ENCODE results near the gene LDLRAD4. TPM values are rescaled to one million over a fixed set of nuclear protein-coding genes. Genes with fewer than 3 reads are reported as not detected.

LDLRAD4 gene
- total and polyA plus RNA-seq, 2 donors (not counting 1 experiment from before 2014, with no cell fraction given), result 13.9 to 35.7 TPM

DNA sequence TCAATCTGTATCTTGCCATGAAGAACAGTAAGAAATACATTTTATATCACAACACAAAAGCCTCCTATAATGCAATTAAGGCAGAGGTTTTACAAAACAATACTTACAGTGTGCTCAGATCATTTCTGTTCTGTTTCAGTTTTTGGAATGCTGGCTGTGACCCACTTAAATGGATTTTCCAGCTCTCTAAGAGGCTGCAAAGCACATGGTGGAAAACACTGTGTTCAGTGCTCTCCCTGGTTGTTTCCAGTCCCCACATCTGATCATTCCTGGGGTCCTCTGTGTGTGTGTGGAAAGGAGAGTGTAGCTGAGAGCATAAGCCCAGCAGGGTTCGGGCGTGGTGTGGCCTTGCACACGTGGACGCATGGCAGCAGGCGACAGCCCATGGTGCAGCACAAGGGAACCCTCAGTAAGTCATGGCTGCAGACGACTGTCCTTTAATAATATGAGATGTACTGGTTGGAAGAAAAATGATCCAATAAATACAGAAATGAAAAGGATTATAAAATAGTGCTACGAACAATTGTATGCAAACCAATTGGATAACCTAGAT lies 412.2 kb downstream of the LDLRAD4 start:
- Histone ChIP-seq H3K4me1 (ENCODE audit: control insufficient read depth in 2 of 2, insufficient read depth in 2 of 2, low read length in 2 of 2) (peaks cover 5 to 6% of the 10 kb centered on the region in 2 donors), H3K36me3 (replicated peaks in 1 of 2; ENCODE audit: control extremely low read depth in 1 of 2, control insufficient read depth in 1 of 2, extremely low read depth in 1 of 2, insufficient read depth in 2 of 2, low read length in 1 of 2) (peaks cover 0 to 4% of the 10 kb centered on the region in 2 experiments), H2AFZ (ENCODE audit: insufficient read depth, low read depth, low read length, poor library complexity, severe bottlenecking) (no peak overlapping the region), H3K79me2 (ENCODE audit: control insufficient read depth, insufficient read depth, low read length) (peaks cover 47% of the 10 kb centered on the region), H4K20me1 (ENCODE audit: control insufficient read depth, insufficient read depth, low read length, poor library complexity, severe bottlenecking) (no peaks in the 10 kb centered on the region), H3K9ac (ENCODE audit: low read length) (no peak overlapping the region), H3K4me2 (replicated peaks; ENCODE audit: low read depth, low read length, poor library complexity, severe bottlenecking) (no peak overlapping the region), H3K4me3 (ENCODE audit: control extremely low read depth in 1 of 5, extremely low read depth in 1 of 5, insufficient read depth in 1 of 5, low read depth in 2 of 5, low read length in 4 of 5) (no peak overlapping the region), H3K9me3 (ENCODE audit: control extremely low read depth in 1 of 3, control insufficient read depth in 2 of 3, insufficient read depth in 1 of 3, low read length in 2 of 3) (peaks cover 0 to 10% (median 1%) of the 10 kb centered on the region in 3 donors), H3K27me3 (replicated peaks in 1 of 4; ENCODE audit: control extremely low read depth in 1 of 4, control insufficient read depth in 3 of 4, insufficient read depth in 4 of 4, low read length in 3 of 4) (no peaks in the 10 kb centered on the region), H3K27ac (ENCODE audit: low read length in 2 of 2) (no peak overlapping the region)
- Mint-ChIP-seq H3K4me3 (no peak overlapping the region), H3K27ac (no peak overlapping the region), H3K27me3 (no peaks in the 10 kb centered on the region), H3K9me3 (ENCODE audit: insufficient read depth) (no peaks in the 10 kb centered on the region), H3K4me1 (peaks cover 18% of the 10 kb centered on the region)
- ChIA-PET CTCF (interaction anchor here (3.2 to 15.6 kb wide), 3 partner anchors 16 to 71 kb away, joined by 17 to 344 read pairs (median 42); no protein-coding TSS in a partner anchor), POLR2A (no interaction called here)
- intact Hi-C loops (cut with micrococcal nuclease), result loop anchor here (1.0 kb wide), 4 partner anchors 16 to 414 kb away; no protein-coding TSS in a partner anchor
- DNase-seq, result no peak
- TF ChIP-seq, protein P1, sequence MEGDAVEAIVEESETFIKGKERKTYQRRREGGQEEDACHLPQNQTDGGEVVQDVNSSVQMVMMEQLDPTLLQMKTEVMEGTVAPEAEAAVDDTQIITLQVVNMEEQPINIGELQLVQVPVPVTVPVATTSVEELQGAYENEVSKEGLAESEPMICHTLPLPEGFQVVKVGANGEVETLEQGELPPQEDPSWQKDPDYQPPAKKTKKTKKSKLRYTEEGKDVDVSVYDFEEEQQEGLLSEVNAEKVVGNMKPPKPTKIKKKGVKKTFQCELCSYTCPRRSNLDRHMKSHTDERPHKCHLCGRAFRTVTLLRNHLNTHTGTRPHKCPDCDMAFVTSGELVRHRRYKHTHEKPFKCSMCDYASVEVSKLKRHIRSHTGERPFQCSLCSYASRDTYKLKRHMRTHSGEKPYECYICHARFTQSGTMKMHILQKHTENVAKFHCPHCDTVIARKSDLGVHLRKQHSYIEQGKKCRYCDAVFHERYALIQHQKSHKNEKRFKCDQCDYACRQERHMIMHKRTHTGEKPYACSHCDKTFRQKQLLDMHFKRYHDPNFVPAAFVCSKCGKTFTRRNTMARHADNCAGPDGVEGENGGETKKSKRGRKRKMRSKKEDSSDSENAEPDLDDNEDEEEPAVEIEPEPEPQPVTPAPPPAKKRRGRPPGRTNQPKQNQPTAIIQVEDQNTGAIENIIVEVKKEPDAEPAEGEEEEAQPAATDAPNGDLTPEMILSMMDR (IDR thresholded peaks at IDR 0.05), result no peak
- TF ChIP-seq EZH2 (IDR thresholded peaks at IDR 0.05; ENCODE audit: borderline replicate concordance, insufficient read depth, low read depth, low read length, poor library complexity, severe bottlenecking), result no peak
- ATAC-seq (ENCODE audit: low read depth), result no peak
- 97% methylated on average over 5 of the region's 7 CpGs for WGBS (ENCODE audit: insufficient coverage)

DNA sequence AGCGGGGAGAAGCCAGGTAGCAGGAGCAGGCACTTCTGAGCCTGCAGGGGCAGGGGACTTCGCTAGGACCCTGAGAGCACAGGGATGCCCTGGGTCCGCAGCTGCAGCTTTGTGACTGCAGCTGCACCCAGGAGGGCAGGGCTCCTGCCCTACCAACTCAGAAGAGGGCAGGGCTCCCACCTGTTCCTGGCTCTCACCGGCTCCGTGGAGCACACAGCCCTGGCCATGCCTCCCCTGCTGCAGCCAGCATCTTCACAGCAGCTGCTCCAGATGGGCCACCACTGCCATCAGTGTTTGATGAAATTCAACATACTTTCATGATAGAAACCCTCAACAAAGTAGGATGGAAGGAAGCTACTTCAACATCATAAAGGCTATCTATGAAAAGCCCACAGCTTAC lies 415.1 kb downstream of the LDLRAD4 start:
- Histone ChIP-seq H3K4me2 (replicated peaks; ENCODE audit: low read depth, low read length, poor library complexity, severe bottlenecking) (no peak overlapping the region), H4K20me1 (ENCODE audit: control insufficient read depth, insufficient read depth, low read length, poor library complexity, severe bottlenecking) (no peaks in the 10 kb centered on the region), H3K4me3 (ENCODE audit: control extremely low read depth in 1 of 5, extremely low read depth in 1 of 5, insufficient read depth in 1 of 5, low read depth in 2 of 5, low read length in 4 of 5) (no peak overlapping the region), H3K9ac (ENCODE audit: low read length) (no peak overlapping the region), H3K79me2 (ENCODE audit: control insufficient read depth, insufficient read depth, low read length) (peaks cover 39% of the 10 kb centered on the region), H3K4me1 (ENCODE audit: control insufficient read depth in 2 of 2, insufficient read depth in 2 of 2, low read length in 2 of 2) (peaks cover 5 to 6% of the 10 kb centered on the region in 2 donors), H3K27me3 (replicated peaks in 1 of 4; ENCODE audit: control extremely low read depth in 1 of 4, control insufficient read depth in 3 of 4, insufficient read depth in 4 of 4, low read length in 3 of 4) (no peaks in the 10 kb centered on the region), H3K9me3 (ENCODE audit: control extremely low read depth in 1 of 3, control insufficient read depth in 2 of 3, insufficient read depth in 1 of 3, low read length in 2 of 3) (peaks cover 0 to 10% (median 1%) of the 10 kb centered on the region in 3 donors), H3K36me3 (replicated peaks in 1 of 2; ENCODE audit: control extremely low read depth in 1 of 2, control insufficient read depth in 1 of 2, extremely low read depth in 1 of 2, insufficient read depth in 2 of 2, low read length in 1 of 2) (peaks cover 0 to 4% of the 10 kb centered on the region in 2 experiments), H2AFZ (ENCODE audit: insufficient read depth, low read depth, low read length, poor library complexity, severe bottlenecking) (no peak overlapping the region), H3K27ac (ENCODE audit: low read length in 2 of 2) (no peak overlapping the region)
- intact Hi-C loops (cut with micrococcal nuclease), result no loop called here
- POLR2A ChIA-PET, result no interaction called here
- WGBS (ENCODE audit: insufficient coverage), result 89% methylated on average over 5 of the region's 5 CpGs
- ATAC-seq (ENCODE audit: low read depth) (no peak), DNase-seq (no peak)
- CTCF ChIA-PET, result interaction anchor here (1.2 to 15.6 kb wide), 4 partner anchors 52 to 474 kb away, joined by 3 to 344 read pairs (median 4); no protein-coding TSS in a partner anchor
- Mint-ChIP-seq H3K9me3 (ENCODE audit: insufficient read depth) (no peaks in the 10 kb centered on the region), H3K4me1 (peaks cover 15% of the 10 kb centered on the region), H3K4me3 (no peak overlapping the region), H3K27ac (no peak overlapping the region), H3K27me3 (no peaks in the 10 kb centered on the region)
- no peak for TF ChIP-seq EZH2 (IDR thresholded peaks at IDR 0.05; ENCODE audit: borderline replicate concordance, insufficient read depth, low read depth, low read length, poor library complexity, severe bottlenecking)
- TF ChIP-seq, protein P1 (IDR thresholded peaks at IDR 0.05), result no peak
